H1 (cell line): ENCODE measurements around the gene PALM3. TPM values are rescaled to one million over a fixed set of nuclear protein-coding genes. Genes with fewer than 3 reads are reported as not detected.

Experiments used
- CTCF ChIA-PET: fragments of 300-600 bp; sonication (Branson Sonifier 250); formaldehyde crosslinking; loops from one replicate; lab custom pipeline; 2021; ENCODE audit not compliant: partially characterized antibody; lab: Charles Lee
- POLR2A ChIA-PET: fragments of 300-600 bp; sonication (Branson Sonifier 250); formaldehyde crosslinking; loops from one replicate; lab custom pipeline; 2021; ENCODE audit warnings: inconsistent platforms; ENCODE audit not compliant: partially characterized antibody; lab: Charles Lee
- DNase-seq, 2 experiments: peaks; one replicate each; pipeline versions ENCODE4 v3.0.0 to v3.0.0-alpha.2; 2010 to 2022; ENCODE audit warnings: low spot score in 2 of 2, low read depth in 1 of 2, mixed read lengths in 1 of 2
- FAIRE-seq: peaks from 2 replicates; lab custom pipeline; 2011; peaks lifted over from hg19 to GRCh38; lab: Jason Lieb, UNC
- H2AFZ ChIP-seq: 2 replicates; pipeline ENCODE4 v1.8.1; 2012; ENCODE audit warnings: low read length, inconsistent platforms
- H2AK5ac ChIP-seq: 2 replicates; pipeline ENCODE4 v1.6.1; 2013; ENCODE audit warnings: low read depth, low read length
- H2BK120ac ChIP-seq: replicated peaks from 2 replicates; pipeline ENCODE3; 2013; ENCODE audit warnings: low read depth, low read length, inconsistent platforms
- H2BK12ac ChIP-seq: 2 replicates; pipeline ENCODE4 v1.6.1; 2013; ENCODE audit warnings: low read depth, low read length
- H2BK15ac ChIP-seq: 2 replicates; pipeline ENCODE4 v1.6.1; 2013; ENCODE audit warnings: low read length
- H2BK20ac ChIP-seq: 2 replicates; pipeline ENCODE4 v1.6.1; 2013; ENCODE audit warnings: low read length
- H2BK5ac ChIP-seq: 2 replicates; pipeline ENCODE4 v1.6.1; 2013; ENCODE audit warnings: low read depth, low read length
- H3K14ac ChIP-seq: 2 replicates; pipeline ENCODE4 v1.6.1; 2013; ENCODE audit warnings: inconsistent platforms; ENCODE audit not compliant: insufficient read length
- H3K18ac ChIP-seq: 2 replicates; pipeline ENCODE4 v1.6.1; 2013; ENCODE audit warnings: low read length; ENCODE audit errors: extremely low read depth
- H3K23ac ChIP-seq: 2 replicates; pipeline ENCODE4 v1.6.1; 2013; ENCODE audit warnings: inconsistent platforms; ENCODE audit not compliant: insufficient read length
- H3K23me2 ChIP-seq: 2 replicates; pipeline ENCODE4 v1.6.1; 2013; ENCODE audit warnings: low read depth, low read length
- H3K27ac ChIP-seq: 2 replicates; pipeline ENCODE4 v1.6.1; 2011; ENCODE audit warnings: low read depth, low read length, inconsistent platforms
- H3K27me3 ChIP-seq, 4 experiments: replicated peaks in 1 of 4; 1 replicate in 1 of 4; 2 replicates in 3 of 4; pipeline versions ENCODE4 v1.6.1 to v1.8.1; 2011 to 2013; ENCODE audit warnings: low read length in 3 of 4, mild to moderate bottlenecking in 3 of 4, inconsistent platforms in 2 of 4, mixed read lengths in 2 of 4, moderate library complexity in 1 of 4; ENCODE audit not compliant: control insufficient read depth in 3 of 4, insufficient read depth in 3 of 4; ENCODE audit errors: extremely low read depth in 1 of 4
- H3K36me3 ChIP-seq, 4 experiments: 2 replicates each; pipeline versions ENCODE4 v1.6.1 to v1.8.1; 2011 to 2013; ENCODE audit warnings: mild to moderate bottlenecking in 4 of 4, low read length in 3 of 4, moderate library complexity in 2 of 4, control low read depth in 1 of 4, inconsistent platforms in 1 of 4; ENCODE audit not compliant: insufficient read depth in 4 of 4, control insufficient read depth in 2 of 4
- H3K4ac ChIP-seq: replicated peaks from 2 replicates; pipeline ENCODE3; 2013; ENCODE audit warnings: low read length, low read depth, mixed read lengths, inconsistent platforms; ENCODE audit not compliant: insufficient read length
- H3K4me1 ChIP-seq, 4 experiments: replicated peaks in 1 of 4; 1 replicate in 1 of 4; 2 replicates in 3 of 4; pipeline versions ENCODE4 v1.6.1 to v1.8.1; 2011 to 2013; ENCODE audit warnings: low read length in 3 of 4, inconsistent platforms in 2 of 4, mixed read lengths in 1 of 4; ENCODE audit not compliant: insufficient read depth in 4 of 4, control insufficient read depth in 3 of 4
- H3K4me2 ChIP-seq, 2 experiments: 2 replicates each; pipeline versions ENCODE4 v1.6.1 to v1.8.1; 2011 to 2013; ENCODE audit warnings: low read depth in 2 of 2, low read length in 2 of 2, control low read depth in 1 of 2, inconsistent platforms in 1 of 2, mild to moderate bottlenecking in 1 of 2; ENCODE audit not compliant: insufficient read depth in 1 of 2
- H3K4me3 ChIP-seq, 4 experiments: fragments of 200-600, 300-600 bp in 1 of 4; sonication (generic), shearing (Covaris generic), sonication (Bioruptor Twin) in 1 of 4; 2 replicates each; pipeline versions ENCODE4 v1.5.1 to v1.8.1; 2011 to 2016; ENCODE audit warnings: low read length in 4 of 4, low read depth in 3 of 4, control low read depth in 2 of 4, inconsistent platforms in 2 of 4, mild to moderate bottlenecking in 2 of 4, mixed read lengths in 1 of 4, moderate library complexity in 1 of 4; ENCODE audit not compliant: insufficient read depth in 2 of 4; ENCODE audit errors: extremely low read depth in 1 of 4
- H3K56ac ChIP-seq: replicated peaks from 2 replicates; pipeline ENCODE3; 2013; ENCODE audit warnings: low read depth, mild to moderate bottlenecking, mixed read lengths, low read length, inconsistent platforms; ENCODE audit not compliant: insufficient read length
- H3K79me1 ChIP-seq: 2 replicates; pipeline ENCODE4 v1.6.1; 2013; ENCODE audit warnings: low read depth, low read length, control low read depth
- H3K79me2 ChIP-seq, 2 experiments: 2 replicates each; pipeline versions ENCODE4 v1.6.1 to v1.8.1; 2012 to 2013; ENCODE audit warnings: low read length in 2 of 2, mild to moderate bottlenecking in 2 of 2, inconsistent platforms in 1 of 2; ENCODE audit not compliant: insufficient read depth in 2 of 2, control insufficient read depth in 1 of 2
- H3K9ac ChIP-seq, 4 experiments: replicated peaks in 1 of 4; 1 replicate in 1 of 4; 2 replicates in 3 of 4; pipeline versions ENCODE4 v1.6.1 to v1.8.1; 2011 to 2013; ENCODE audit warnings: low read depth in 3 of 4, low read length in 3 of 4, control low read depth in 2 of 4, mild to moderate bottlenecking in 2 of 4, moderate library complexity in 2 of 4, inconsistent platforms in 1 of 4; ENCODE audit errors: extremely low read depth in 1 of 4
- H3K9me3 ChIP-seq, 2 experiments: 2 replicates each; pipeline versions ENCODE4 v1.6.1 to v1.8.1; 2012 to 2013; ENCODE audit warnings: mild to moderate bottlenecking in 2 of 2, moderate library complexity in 2 of 2, control low read depth in 1 of 2, inconsistent platforms in 1 of 2, low read depth in 1 of 2, low read length in 1 of 2, mixed read lengths in 1 of 2; ENCODE audit not compliant: insufficient read depth in 2 of 2
- H4K20me1 ChIP-seq, 2 experiments: replicated peaks in 1 of 2; 2 replicates each; pipeline versions ENCODE3 to v1.8.1; 2011 to 2013; ENCODE audit warnings: inconsistent platforms in 2 of 2, low read length in 2 of 2, mild to moderate bottlenecking in 1 of 2; ENCODE audit not compliant: insufficient read depth in 2 of 2, control insufficient read depth in 1 of 2
- H4K5ac ChIP-seq: 2 replicates; pipeline ENCODE4 v1.6.1; 2013; ENCODE audit warnings: low read length, low read depth, mixed read lengths, inconsistent platforms; ENCODE audit not compliant: insufficient read length
- H4K8ac ChIP-seq: 2 replicates; pipeline ENCODE4 v1.8.0; 2013; ENCODE audit warnings: mild to moderate bottlenecking, moderate library complexity, low read length, inconsistent platforms; ENCODE audit not compliant: insufficient read depth; ENCODE audit errors: extremely low read depth
- H4K91ac ChIP-seq: replicated peaks from 2 replicates; pipeline ENCODE3; 2013; ENCODE audit warnings: low read length, mixed read lengths, inconsistent platforms; ENCODE audit not compliant: insufficient read length
- CHD1 ChIP-seq: IDR thresholded peaks from 2 replicates; pipeline ENCODE4 v1.6.1; 2012; ENCODE audit warnings: low read depth, low read length, improper control_type of control experiment
- EGR1 ChIP-seq: IDR thresholded peaks from 2 replicates; pipeline ENCODE4 v1.6.1; 2011; ENCODE audit warnings: low read depth, low read length, borderline replicate concordance
- GTF2F1 ChIP-seq: IDR thresholded peaks from 2 replicates; pipeline ENCODE4 v1.6.1; 2012; ENCODE audit warnings: low read depth, low read length, improper control_type of control experiment, borderline replicate concordance
- JUN ChIP-seq: IDR thresholded peaks from 2 replicates; pipeline ENCODE4 v1.6.1; 2011; ENCODE audit warnings: low read depth, mild to moderate bottlenecking, improper control_type of control experiment, low read length
- KDM1A ChIP-seq: fragments of 200-600, 300-600 bp; sonication (generic); IDR thresholded peaks from 2 replicates; pipeline ENCODE4 v1.7.1; 2016; ENCODE audit warnings: mild to moderate bottlenecking, low read length, borderline replicate concordance
- PHF8 ChIP-seq: fragments of 200-600 bp; sonication (generic); conservative IDR thresholded peaks from 2 replicates; pipeline ENCODE4 v1.7.1; 2012; ENCODE audit warnings: low read depth, mild to moderate bottlenecking, inconsistent platforms, low read length, moderate library complexity
- RBBP5 ChIP-seq: IDR thresholded peaks from 2 replicates; pipeline ENCODE4 v1.7.1; 2012; ENCODE audit warnings: low read depth, mild to moderate bottlenecking, inconsistent platforms, low read length, moderate library complexity, borderline replicate concordance
- RFX5 ChIP-seq: IDR thresholded peaks from 2 replicates; pipeline ENCODE4 v1.6.1; 2011; ENCODE audit warnings: low read depth, low read length, improper control_type of control experiment, borderline replicate concordance
- RNF2 ChIP-seq: fragments of 200-900, 300-1000 bp; sonication (generic); IDR thresholded peaks from 2 replicates; pipeline ENCODE4 v1.7.1; 2016; ENCODE audit warnings: borderline replicate concordance, low read depth, mild to moderate bottlenecking, antibody characterized with exemption, low read length; ENCODE audit not compliant: poor library complexity, severe bottlenecking; ENCODE audit errors: missing control alignments
- RXRA ChIP-seq: IDR thresholded peaks from 2 replicates; pipeline ENCODE4 v1.6.1; 2011; ENCODE audit warnings: low read depth, mild to moderate bottlenecking, low read length, moderate library complexity; ENCODE audit not compliant: insufficient read depth
- SP1 ChIP-seq: IDR thresholded peaks from 2 replicates; pipeline ENCODE4 v1.6.1; 2011; ENCODE audit warnings: low read depth, low read length
- ZNF274 ChIP-seq: IDR thresholded peaks from 2 replicates; pipeline ENCODE4 v1.7.0; 2012; ENCODE audit warnings: low read length, borderline replicate concordance; ENCODE audit errors: extremely low read depth
- WGBS, 2 experiments: shearing (Covaris generic) in 1 of 2; methylation state at CpG; one replicate each; pipeline versions ENCODE4 v1.1.6 to v1.1.7; 2013 to 2015; ENCODE audit warnings: low lambda C conversion rate in 2 of 2, mixed read lengths in 2 of 2, inconsistent platforms in 1 of 2, low coverage in 1 of 2, missing lambda C conversion rate in 1 of 2; ENCODE audit not compliant: insufficient replicate concordance in 2 of 2, insufficient coverage in 1 of 2, insufficient read length in 1 of 2; ENCODE audit errors: extremely low coverage in 1 of 2, missing lambda C conversion rate in 1 of 2; 5-methylcytosine and 5-hydroxymethylcytosine counted together
- polyA plus RNA-seq, 7 experiments: library from polyadenylated mRNA; depleted of rRNA in 3 of 7; stranded (reverse) in 5 of 7; unstranded in 2 of 7; fragments of >200 nt in 5 of 7; fragments of 200-250 nt in 2 of 7; gene quantifications; 1 replicate in 5 of 7; 2 replicates in 1 of 7; 4 replicates in 1 of 7; pipeline versions ENCODE4 v1.2.1 to v1.2.3, GENCODE V29; 2011 to 2013; ENCODE audit warnings: missing spikeins in 2 of 7, mixed read lengths in 2 of 7
- total RNA-seq: library from RNA; stranded (reverse); fragmentation: NEBNext Ultra II Directional; extraction: Animal tissue kit (Norgen Biotek cat#: 25700); gene quantifications from 2 replicates; pipeline ENCODE4 v1.2.1, GENCODE V29; 2021
- TF ChIP-seq, protein P1 (sequence below): IDR thresholded peaks from 2 replicates; pipeline ENCODE4 v1.6.1; 2011; ENCODE audit warnings: low read depth, mild to moderate bottlenecking, low read length; ENCODE audit not compliant: insufficient read depth

Gene PALM3
- total and polyA plus RNA-seq, 2 of the 8 experiments (the other 6 are each of a cell fraction or from before 2014, with no cell fraction given) = 5.8 to 31.3 TPM

DNA sequence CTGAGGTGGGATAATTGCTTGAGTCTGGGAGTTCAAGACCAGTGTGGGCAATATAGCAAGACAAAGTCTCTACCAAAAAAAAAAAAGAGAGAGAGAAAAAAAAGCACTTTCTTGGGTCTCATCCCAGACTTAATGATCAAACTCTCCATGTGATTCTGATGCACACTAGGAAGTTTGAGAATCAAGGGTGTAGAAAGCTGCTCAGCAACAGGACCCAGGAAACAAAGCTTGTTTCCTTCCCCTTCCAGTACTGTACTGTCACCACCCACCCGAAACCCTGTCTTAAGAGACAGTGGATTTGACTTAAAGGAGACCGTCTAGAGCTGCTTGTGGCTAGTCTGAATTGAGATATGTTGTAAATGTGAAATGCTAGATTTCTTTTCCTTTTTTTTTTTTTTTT is 16.5 kb upstream of the PALM3 start:
- FAIRE-seq (no peak), DNase-seq (no peak)
- H2BK5ac ChIP-seq = no peak overlapping the region
- no peaks in the 10 kb centered on the region for H3K9me3 ChIP-seq
- peaks cover 3 to 13% (median 8%) of the 10 kb centered on the region in 4 experiments; a peak in 6 of 7 replicates for H3K4me1 ChIP-seq
- WGBS, 2 experiments = 84% methylated on average over 2 of the region's 2 CpGs; no CpG with 5 or more reads in 1 of the 2 experiments
- no peak overlapping the region for H3K4me2 ChIP-seq
- no peak overlapping the region for H3K56ac ChIP-seq
- no peaks in the 10 kb centered on the region for H4K20me1 ChIP-seq
- H3K4me3 ChIP-seq = no peak overlapping the region
- no peak overlapping the region for H4K5ac ChIP-seq
- H3K23me2 ChIP-seq = peaks cover 12% of the 10 kb centered on the region; the same call in 1 of the 2 replicates
- H3K79me2 ChIP-seq = no peaks in the 10 kb centered on the region
- H3K27ac ChIP-seq = no peak overlapping the region
- no peak overlapping the region for H3K9ac ChIP-seq
- no peak overlapping the region for H2AK5ac ChIP-seq
- H3K79me1 ChIP-seq = no peaks in the 10 kb centered on the region
- no peak overlapping the region for H2BK20ac ChIP-seq
- no peak overlapping the region for H4K91ac ChIP-seq
- no peak overlapping the region for H4K8ac ChIP-seq
- POLR2A ChIA-PET = no interaction called here
- no peak overlapping the region for H3K18ac ChIP-seq
- H2BK120ac ChIP-seq = no peak overlapping the region
- no peaks in the 10 kb centered on the region for H3K36me3 ChIP-seq
- no peak overlapping the region for H2BK15ac ChIP-seq
- no peak overlapping the region for H3K14ac ChIP-seq
- no peak overlapping the region for H2AFZ ChIP-seq
- CTCF ChIA-PET = interaction anchor here (0.6 to 11.2 kb wide), 6 partner anchors 19 to 177 kb away, joined by 3 to 75 read pairs (median 4); partner anchors contain the start of genes IL27RA and PALM3
- H3K4ac ChIP-seq = no peak overlapping the region
- H3K23ac ChIP-seq = no peak overlapping the region
- peaks cover 7 to 32% (median 17%) of the 10 kb centered on the region in 4 experiments for H3K27me3 ChIP-seq
- H2BK12ac ChIP-seq = no peak overlapping the region
- TF ChIP-seq JUN (no peak), GTF2F1 (no peak), SP1 (no peak), ZNF274 (no peak), CHD1 (no peak), RBBP5 (no peak), KDM1A (no peak), RXRA (no peak), EGR1 (no peak), RFX5 (no peak), RNF2 (no peak), PHF8 (no peak)
- TF ChIP-seq, protein P1, sequence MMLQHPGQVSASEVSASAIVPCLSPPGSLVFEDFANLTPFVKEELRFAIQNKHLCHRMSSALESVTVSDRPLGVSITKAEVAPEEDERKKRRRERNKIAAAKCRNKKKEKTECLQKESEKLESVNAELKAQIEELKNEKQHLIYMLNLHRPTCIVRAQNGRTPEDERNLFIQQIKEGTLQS = no peak
